Gastrocnemius medialis (tissue), 4 donors: ENCODE measurements around the gene PPIC.

ENCODE experiments used
- CTCF ChIP-seq, 5 experiments: fragments of 450-650 bp in 3 of 5; fragments of 200-600 bp in 2 of 5; sonication (generic) in 2 of 5; IDR thresholded peaks in 4 of 5; conservative IDR thresholded peaks in 1 of 5; 1 replicate in 4 of 5; 2 replicates in 1 of 5; pipeline ENCODE4 v1.5.1; 2016 to 2019; ENCODE audit warnings: antibody characterized with exemption in 5 of 5, mild to moderate bottlenecking in 3 of 5, moderate library complexity in 3 of 5
- POLR2A ChIP-seq, 2 donors: fragments of 450-650 bp; IDR thresholded peaks; one replicate each; pipeline ENCODE4 v1.6.1; 2017; ENCODE audit warnings: antibody characterized with exemption in 2 of 2, mild to moderate bottlenecking in 2 of 2, moderate library complexity in 2 of 2

GRCh38 chr5:122999947-123000563 is 36.5 kb downstream of the PPIC start:
- no peak for TF ChIP-seq CTCF (IDR thresholded peaks at IDR 0.05 in 4 of 5, conservative IDR thresholded peaks at IDR 0.05 in 1 of 5)
- TF ChIP-seq POLR2A (IDR thresholded peaks at IDR 0.05), result no peak
